H4 (cell line): ENCODE data around the gene GLI2. TPM values are rescaled to one million over a fixed set of nuclear protein-coding genes. Genes with fewer than 3 reads are reported as not detected.
A peak's percentile ranks its signal among the peaks of the same experiment; 100 is the strongest.

Experiments
- DNase-seq: peaks from one replicate; pipeline ENCODE4 v3.0.0-alpha.2; 2015; ENCODE audit warnings: low spot score
- total RNA-seq: library from RNA; depleted of rRNA; stranded (reverse); fragments of >200 nt; shearing (Covaris generic); gene quantifications from 2 replicates; pipeline ENCODE4 v1.2.3, GENCODE V29; 2014

Gene GLI2
- total RNA-seq, 1 experiment from 2014 or later: 1.9 TPM

GRCh38 chr2:120738117-120738516 lies 2.4 kb downstream of the GLI2 start:
- DNase-seq: no peak

DNA sequence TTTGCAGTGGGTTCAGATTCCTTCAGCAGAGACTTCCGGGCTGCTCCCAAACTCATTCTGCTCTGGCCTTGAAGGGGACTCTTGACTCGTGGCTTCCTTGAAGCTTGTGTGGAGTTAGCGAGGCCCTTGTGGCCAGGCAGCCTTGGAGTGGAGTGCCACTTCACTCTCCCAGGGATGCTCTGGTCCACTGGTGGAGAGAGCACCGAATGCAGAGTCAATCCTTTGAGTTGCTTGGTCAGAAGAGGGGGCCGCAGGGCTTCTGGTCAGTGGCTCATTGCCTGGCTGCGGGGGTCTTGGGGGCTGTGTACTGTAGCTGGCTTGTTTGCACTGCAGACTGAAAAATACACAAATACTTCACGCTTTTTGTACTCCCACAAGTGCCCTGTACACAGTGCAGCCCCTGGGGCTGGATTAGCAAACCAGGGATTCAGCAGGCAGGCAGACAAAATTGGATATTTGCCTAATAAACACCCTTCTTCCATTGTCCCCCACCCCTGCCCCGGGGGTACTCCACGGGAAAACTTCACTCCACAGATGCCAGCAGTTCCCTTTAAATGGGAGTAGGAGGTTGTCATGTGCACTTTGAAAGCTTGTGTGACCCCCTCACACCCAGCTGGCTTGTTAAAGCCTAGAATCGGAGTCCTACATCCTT lies 3.2 kb downstream of the GLI2 start:
- DNase-seq: no peak

DNA sequence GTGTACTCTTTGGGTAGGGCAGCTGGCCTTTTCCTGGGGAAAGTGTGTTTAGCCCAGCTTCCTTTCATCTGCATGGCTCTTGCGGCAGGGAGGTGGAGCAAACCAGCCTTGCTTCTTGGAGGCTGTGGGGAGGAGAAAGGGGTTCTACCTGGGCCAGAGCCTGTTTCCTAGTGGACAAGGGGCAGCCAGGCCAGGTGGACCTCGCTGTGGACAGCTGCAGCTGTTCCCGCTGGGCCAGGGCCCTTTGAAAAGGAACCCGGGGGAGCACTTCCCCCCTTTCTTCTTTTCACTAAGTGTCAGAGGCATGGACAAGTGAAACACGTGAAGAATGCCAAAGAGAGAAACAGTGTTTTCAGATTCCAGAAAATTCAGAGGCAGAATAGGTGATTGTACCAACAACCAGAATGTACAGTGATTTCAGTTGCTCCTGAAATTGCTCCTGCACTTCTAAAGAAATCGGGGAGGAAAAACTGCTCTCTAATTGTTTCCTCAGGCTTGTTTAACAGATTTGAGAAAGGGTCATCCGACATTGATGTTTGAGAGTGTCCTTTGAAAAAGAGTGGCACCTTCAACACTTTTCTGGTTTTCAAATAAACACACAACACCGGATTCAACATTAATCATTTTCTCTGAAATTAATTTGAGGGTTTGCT lies 3.9 kb downstream of the GLI2 start:
- no peak for DNase-seq

- no peak for DNase-seq
Observed at GRCh38 chr2:120740375-120740764, 4.7 kb downstream of the GLI2 start.

DNA sequence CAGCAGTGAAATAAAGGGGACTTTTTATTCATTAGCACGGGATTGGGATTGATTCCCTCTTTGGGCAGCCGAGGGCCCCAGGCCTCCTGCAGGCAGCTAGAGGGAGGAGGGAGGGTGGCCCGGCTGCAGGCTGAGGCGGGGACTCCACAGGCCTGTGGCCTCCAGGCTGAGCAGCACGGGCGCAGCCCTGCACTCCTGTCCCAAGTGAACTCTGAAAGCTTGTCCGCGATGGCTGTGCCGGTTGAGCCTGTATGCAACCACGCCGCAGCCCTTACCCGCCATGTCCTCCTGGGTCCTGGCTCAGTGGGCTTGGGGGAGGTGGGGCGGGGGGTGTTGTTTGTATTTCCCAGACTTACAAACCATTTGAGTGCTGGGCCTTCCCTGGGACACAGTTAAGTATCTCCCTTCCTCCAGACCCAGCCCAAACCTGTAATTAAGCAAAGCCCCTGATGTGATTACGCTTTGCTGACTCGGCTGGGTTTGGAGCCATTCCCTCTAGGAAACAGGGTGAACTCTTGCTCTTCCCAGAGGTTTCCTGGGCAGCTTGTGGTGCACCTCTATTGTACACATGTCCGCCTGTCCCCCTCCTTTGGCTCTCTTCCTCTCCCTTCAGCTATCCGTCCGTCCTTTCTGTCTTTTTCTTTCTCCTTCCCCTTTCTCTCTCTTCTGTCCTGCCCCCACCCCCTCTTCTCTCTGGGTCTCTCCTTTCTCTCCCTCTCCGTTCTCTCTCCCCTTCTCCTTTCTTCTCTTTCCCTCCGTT lies 5.3 kb downstream of the GLI2 start:
- DNase-seq: no peak

DNA sequence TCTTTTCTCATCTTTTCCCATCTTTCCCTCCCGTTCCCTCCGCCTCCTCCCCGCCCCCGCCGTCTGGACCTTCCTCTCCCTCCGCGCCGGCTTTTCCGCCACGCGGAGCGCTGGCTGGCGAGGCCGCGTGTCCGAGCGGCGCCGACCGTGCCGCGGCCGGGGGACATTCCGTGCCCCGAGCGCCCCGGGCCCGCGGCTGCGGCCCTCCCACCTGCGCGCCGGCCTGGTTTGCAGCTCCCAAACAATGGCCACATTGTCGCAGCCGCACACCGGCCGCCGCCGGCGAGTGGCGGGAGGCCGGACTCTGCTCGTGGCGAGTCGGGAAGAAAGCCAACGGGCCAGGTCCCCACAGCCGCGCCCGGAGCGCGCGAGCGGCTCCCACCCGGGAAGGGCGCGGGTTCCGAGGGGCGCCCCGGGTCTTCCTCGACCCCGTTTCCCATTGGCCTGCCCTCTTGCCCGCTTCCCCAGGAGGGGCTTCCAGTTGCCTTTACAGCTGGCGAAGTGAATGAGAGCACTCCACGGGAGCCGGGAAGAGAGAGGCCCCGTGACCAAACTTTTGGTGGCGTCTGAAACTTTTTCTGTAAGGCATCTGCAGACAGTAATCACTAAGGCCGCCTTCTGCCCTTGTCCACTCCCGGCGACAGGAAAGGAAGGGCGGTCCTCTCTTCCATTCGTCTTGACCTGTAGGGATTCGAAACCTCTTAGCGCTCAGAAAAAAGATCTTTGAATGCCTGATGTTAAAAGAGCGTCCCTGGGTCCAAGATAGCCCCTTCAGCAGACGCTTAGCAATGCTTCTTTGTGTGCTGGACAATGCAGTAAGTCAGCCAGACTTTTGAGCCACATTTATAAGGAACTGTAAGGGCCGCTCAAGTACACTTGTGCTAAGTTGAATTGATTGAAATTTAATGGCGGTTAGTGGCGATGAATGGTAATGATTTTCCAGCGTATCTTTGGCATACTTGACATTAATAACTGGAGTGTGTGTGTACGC lies 6.2 kb downstream of the GLI2 start:
- no peak for DNase-seq

GRCh38 chr2:120743657-120744056 lies 8.0 kb downstream of the GLI2 start:
- DNase-seq: no peak

DNA sequence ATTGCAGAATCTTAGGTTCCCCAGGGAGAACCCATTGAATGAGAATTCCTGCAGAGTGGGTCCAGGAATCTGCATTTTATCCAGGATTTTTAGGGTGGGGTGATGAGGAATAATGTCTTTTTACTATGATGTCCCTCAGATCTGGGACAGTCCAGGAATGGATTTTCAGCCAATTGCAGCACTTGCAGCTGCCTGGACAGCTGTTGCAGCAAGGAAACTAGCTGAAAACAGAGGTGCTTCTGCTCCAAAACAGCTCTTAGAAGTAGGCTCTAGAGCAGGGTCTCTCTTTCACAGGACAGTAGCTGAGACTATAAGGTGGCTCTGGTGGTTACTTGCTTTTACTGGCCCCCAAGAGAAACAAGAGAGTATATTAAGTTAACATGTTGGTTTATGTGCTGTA lies 9.1 kb downstream of the GLI2 start:
- DNase-seq: no peak

- DNase-seq: no peak
Observed at GRCh38 chr2:120745420-120746111, 9.9 kb downstream of the GLI2 start.

- DNase-seq: no peak
Observed at GRCh38 chr2:120746144-120746543, 10.5 kb downstream of the GLI2 start.

GRCh38 chr2:120747281-120747680 lies 11.6 kb downstream of the GLI2 start:
- DNase-seq: no peak

- no peak for DNase-seq
Observed at GRCh38 chr2:120747706-120748105, 12.0 kb downstream of the GLI2 start.

GRCh38 chr2:120748310-120748709 lies 12.6 kb downstream of the GLI2 start:
- no peak for DNase-seq

DNA sequence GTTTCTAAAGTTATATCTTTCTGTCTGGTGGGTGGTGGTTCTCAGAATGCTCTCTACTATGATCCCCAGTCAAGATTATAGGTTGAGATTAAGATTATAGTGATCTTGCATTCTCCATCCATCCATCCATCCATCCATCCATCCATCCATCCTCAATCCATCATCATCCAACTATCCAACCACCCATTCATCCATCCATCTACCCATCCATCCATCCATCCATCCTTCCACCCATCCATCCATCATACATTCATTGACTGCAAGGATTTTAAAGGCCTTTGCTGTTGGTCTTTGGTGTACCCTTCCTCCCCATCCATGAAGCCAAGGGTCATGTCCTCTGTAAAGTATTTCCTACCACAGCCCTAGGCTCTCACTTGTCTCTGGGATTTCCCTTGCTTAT lies 13.1 kb downstream of the GLI2 start:
- no peak for DNase-seq

- DNase-seq: no peak
Observed at GRCh38 chr2:120749506-120750431, 14.1 kb downstream of the GLI2 start.

GRCh38 chr2:120750488-120751210 lies 15.0 kb downstream of the GLI2 start:
- DNase-seq: no peak

- DNase-seq: no peak
Observed at GRCh38 chr2:120751553-120751952, 15.9 kb downstream of the GLI2 start.

DNA sequence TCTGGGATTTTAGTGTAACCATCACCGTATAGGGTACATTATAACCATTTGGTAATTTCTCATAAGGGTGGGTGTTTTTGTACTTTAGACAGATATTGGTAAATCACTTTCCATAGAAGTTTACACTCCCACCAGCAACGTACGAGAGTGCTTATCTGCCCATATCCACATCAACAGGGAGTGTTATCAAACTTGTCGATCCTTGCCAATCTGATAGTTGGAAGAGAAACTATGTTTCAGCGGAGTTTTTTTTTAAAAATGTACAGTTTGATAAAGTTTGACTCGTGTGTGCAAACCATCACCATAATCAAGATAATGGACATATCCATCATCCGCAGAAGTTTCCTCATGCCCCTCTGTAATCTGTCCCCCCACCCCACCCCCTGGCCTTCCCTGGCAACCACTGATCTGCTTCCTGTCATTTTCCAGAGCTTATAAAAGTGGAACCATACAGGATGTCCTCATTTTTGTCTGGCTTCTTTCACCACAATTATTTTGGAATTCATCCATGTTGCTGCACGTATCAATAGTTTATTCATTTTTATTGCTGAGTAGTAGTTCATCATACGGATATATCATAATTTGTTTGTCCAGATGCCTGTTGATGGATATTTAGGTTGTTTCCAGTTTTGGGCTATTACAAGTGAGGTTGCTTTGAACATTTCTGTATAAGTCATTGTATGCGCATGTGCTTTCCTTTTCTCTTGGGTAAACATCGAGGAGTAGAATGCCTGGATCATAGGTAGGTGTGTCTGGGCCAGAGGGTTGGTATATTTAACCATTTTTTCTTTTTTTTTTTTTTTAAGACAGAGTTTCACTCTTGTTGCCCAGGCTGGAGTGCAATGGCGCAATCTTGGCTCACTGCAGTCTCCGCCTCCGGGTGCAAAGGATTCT lies 18.6 kb downstream of the GLI2 start:
- DNase-seq: peak; percentile 74
